ACHN (cell line): ENCODE results near the gene DCK.
"Not testable (repeated sequence)": the region's sequence is repeated elsewhere in the genome, so short reads cannot be mapped to it uniquely, and the experiment has no call there.

Experiments
- DNase-seq: peaks from one replicate; pipeline ENCODE4 v3.0.0-alpha.2; 2015
- in situ Hi-C: cut with HindIII; loops from 2 replicates; pipeline ENCODE4 v1.10.0; 2017; ENCODE audit warnings: low sequenced_read_pairs, low pct_ligation_motif_present, low pct_unique_long_range_greater_than_20kb

Gene DCK

DNA sequence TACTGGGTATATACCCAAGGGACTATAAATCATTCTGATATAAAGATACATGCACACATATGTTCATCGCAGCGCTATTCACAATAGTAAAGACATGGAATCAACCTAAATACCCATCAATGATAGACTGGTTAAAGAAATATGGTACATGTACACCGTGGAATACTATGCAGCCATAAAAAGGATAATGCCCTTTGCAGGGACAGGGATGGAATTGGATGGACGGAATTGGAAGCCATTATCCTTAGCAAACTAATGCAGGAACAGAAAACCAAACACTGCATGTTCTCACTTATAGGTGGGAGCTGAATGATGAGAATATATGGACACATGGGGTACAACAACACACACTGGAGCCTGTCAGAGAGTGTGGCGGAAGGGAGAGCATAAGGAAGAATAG lies 55.9 kb downstream of the DCK start:
- in situ Hi-C loops = no loop called here
- no peak for DNase-seq

DNA sequence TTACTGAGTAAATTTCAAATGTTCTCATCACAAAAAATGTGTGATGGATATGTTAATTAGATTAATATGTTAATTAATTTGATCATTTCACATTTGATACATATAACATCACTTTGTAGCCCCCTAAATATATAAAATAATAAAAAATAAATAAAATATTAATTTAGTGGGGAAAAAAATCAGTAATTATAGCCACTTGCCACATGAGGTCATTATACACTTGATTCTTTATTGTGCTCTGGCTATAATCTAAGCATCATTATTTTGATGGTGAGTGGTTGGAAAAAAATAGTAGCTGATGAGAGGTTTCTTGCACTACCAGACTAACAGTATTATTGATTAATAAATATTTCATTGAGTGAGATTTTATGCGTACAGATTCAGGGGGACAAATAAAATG lies 57.4 kb downstream of the DCK start:
- in situ Hi-C loops = no loop called here
- DNase-seq = no peak

- no peak for DNase-seq
These were observed 58.6 kb downstream of the DCK start for GRCh38 chr4:71052034-71052433.

DNA sequence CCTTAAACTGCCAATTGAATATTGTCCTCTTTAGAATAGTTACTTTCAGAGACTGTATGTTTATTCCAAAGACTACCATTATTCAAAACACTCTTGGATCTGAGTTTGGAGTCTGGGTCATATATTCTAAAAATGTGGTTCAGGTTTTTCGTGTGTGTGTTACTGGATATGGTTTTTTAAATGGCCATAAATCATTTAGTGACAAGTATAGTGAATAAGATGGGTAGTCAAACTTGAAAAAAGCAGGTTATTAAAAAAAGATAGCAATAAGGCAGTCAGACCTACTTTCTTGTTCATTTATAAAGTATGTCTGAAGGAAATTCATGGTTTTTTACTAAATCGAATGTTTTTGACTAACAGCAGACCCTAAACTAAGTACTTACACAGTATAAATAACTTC lies 59.3 kb downstream of the DCK start:
- DNase-seq = no peak
- in situ Hi-C loops = no loop called here

More at GRCh38 chr4:71052034-71052433, 58.6 kb downstream of the DCK start:
- in situ Hi-C loops = no loop called here

DNA sequence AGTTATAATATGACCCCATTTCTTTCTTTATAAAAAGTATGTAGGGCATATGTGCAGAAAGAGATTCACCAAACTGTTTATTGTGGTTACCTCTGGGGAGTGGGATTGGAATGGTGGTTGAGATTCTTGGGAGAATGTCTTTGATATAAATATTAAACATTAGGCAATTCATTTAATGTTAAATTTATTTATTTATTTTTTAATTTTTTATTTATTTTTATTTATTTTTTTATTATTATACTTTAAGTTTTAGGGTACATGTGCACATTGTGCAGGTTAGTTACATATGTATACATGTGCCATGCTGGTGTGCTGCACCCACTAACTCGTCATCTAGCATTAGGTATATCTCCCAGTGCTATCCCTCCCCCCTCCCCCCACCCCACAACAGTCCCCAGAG lies 60.2 kb downstream of the DCK start:
- DNase-seq, in situ Hi-C loops: not testable (repeated sequence)

DNA sequence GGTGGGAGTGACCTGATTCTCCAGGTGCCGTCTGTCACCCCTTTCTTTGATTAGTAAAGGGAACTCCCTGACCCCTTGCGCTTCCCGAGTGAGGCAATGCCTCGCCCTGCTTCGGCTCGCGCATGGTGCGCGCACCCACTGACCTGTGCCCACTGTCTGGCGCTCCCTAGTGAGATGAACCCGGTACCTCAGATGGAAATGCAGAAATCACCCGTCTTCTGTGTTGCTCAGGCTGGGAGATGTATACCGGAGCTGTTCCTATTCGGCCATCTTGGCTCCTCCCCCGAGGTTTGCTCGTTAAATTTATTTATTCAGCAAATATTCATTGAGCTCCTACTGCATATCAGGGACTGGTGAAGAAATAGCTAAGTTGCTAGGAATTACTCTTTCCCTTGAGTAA lies 66.1 kb downstream of the DCK start:
- DNase-seq, in situ Hi-C loops: not testable (repeated sequence)

DNA sequence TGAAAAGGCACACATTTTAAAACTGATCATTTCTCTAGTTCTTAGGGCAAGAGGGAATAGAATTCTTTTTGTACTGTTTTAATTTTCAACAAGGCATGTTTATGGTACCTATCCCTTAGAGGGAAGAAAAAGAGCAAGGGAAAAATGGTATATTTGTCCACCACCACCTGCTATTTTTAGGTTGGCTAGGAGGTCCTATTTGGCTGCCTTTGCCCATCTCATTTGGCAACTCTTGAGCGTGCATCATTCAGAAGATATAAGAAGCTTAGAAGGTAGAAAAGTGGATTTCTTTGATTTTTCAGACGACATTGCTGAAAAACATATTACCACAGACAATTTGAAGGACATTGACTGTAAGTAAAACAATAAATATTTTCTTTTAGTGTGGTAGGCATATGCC lies 69.0 kb downstream of the DCK start:
- in situ Hi-C loops = no loop called here

GRCh38 chr4:71063711-71064110 lies 70.3 kb downstream of the DCK start:
- in situ Hi-C loops = no loop called here
- no peak for DNase-seq

More for the DNA sequence above, 69.0 kb downstream of the DCK start:
- DNase-seq = no peak

- in situ Hi-C loops = no loop called here
- DNase-seq = no peak
These were observed 71.1 kb downstream of the DCK start for GRCh38 chr4:71064521-71064920.

GRCh38 chr4:71065991-71066510 lies 72.6 kb downstream of the DCK start:
- in situ Hi-C loops = no loop called here
- no peak for DNase-seq

DNA sequence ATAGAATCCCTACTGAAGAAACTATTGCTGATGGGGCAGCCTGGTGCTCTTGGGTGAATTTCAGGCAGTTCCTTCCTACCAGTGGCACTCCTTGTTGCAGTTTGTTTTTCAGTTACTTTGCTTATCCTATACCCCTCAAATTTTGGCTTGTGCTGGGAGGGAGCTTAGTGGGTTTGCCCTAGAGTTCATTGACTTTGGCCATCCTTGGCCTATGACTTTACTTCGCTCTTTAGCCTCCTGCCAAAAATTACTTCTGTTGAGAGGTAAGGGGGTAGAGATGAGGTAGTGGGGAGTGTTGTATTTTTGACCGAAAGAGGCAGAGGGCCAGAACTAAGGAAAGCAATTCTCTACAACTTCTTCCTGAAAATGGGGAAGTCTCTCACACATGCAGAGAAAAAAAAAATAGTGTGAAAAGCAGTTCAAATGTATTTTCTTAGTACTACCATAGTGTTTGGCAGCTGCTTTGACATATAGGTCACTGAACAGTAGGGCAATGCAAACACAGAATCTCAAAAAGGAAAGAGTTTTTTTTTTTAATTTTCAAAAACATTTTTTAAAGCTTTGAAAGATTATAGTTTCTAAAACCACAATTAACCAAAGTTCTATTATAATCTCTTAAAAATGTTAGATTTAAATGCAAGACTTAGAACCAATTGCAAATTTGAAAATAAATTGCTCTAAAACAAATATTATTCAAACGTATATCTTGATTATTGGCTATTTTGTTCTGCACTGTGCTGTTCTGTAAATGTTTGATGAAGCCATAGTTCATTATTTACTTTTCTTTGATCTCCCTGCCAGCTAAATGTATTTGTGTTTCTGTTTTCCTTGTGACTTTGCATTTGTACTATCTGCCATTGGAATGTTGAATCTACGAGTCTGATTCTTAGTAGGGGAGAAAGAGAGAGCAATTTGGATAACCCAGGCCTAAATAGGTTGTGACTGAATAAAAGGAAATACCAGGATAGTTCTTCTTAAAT lies 73.6 kb downstream of the DCK start:
- DNase-seq = no peak
- in situ Hi-C loops = no loop called here

- in situ Hi-C loops = no loop called here
- no peak for DNase-seq
These were observed 75.6 kb downstream of the DCK start for GRCh38 chr4:71069063-71069462.

DNA sequence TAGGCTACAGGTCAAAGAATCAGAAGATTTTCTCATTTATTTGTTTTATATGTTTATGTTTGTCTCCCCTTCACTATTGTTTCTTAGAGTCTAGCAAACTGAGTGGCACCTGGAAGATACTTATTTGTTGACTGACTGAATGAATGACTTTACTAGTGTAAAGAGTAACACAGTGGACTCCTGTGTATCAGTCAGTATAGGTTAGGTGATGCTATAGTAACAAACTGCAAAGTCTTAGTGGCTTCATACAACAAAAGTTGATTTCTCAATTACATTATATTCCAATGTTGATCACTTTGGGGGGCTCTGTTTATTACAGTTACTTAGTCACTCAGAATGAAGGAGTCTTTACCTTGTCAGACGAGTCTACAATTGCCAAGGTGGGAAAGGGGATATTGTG lies 76.6 kb downstream of the DCK start:
- in situ Hi-C loops = no loop called here

DNA sequence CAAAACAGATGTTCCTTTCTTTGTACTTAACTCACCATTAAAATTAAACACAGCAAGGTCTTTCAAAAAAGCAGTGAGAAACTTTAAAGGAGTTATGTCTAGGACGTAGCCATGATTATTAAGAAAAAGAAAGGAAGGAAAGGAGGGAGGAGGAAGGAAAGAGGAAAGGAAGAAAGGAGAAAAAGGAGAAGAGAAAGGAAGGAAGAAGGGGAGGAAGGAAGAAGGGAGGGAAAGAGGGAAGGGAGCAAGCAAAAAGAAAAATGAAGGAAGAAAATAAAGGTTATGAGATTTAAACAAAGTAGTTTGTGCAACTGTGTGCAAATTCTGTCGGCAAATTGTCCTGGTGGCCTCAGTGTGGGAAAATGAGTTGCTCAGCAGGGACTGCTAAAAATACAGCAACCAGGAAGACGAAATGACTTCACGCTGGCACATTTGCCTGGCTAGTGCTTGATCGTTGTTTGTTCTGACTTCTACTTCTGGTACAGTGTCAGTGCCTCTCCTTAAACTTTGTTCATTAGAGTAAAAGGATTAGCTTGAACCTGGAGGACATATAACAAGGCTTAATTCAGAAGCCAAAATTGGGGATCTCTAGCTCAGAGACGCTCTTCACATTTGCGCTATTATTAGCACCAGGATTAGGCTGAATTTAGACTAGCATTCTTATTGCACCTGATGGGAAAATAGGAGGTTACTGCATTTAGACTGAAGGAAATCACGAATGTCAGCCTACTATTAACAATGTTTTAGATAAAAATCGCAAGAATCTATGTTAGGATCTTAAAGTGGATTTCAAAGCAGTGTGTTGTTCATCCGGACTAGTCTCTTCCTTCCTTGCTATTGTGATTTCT lies 81.2 kb downstream of the DCK start:
- DNase-seq = no peak
- in situ Hi-C loops = no loop called here

More for the DNA sequence above, 76.6 kb downstream of the DCK start:
- no peak for DNase-seq
